B cell (primary cell): ENCODE measurements around the gene COPS8. TPM values are rescaled to one million over a fixed set of nuclear protein-coding genes. Genes with fewer than 3 reads are reported as not detected.

Source experiments
- ATAC-seq: fragments of 200-7000 bp; cut with Tn5 transposase; one replicate; pipeline ENCODE4 v1.10.0; 2021; ENCODE audit warnings: low read depth, mild to moderate bottlenecking, moderate number of reproducible peaks, moderate library complexity
- CTCF ChIA-PET: fragments of 350-600 bp; sonication (Branson Sonifier 250); formaldehyde crosslinking; loops from one replicate; lab custom pipeline; 2021; ENCODE audit warnings: antibody characterized with exemption, inconsistent platforms; lab: Charles Lee
- POLR2A ChIA-PET: fragments of 350-600 bp; sonication (Branson Sonifier 250); formaldehyde crosslinking; loops from one replicate; lab custom pipeline; 2021; ENCODE audit warnings: antibody characterized with exemption; lab: Charles Lee
- DNase-seq: peaks from one replicate; pipeline ENCODE4 v3.0.0; 2013
- H2AFZ ChIP-seq: 2 replicates; pipeline ENCODE4 v1.6.1; 2012; ENCODE audit warnings: mild to moderate bottlenecking, low read depth, low read length; ENCODE audit not compliant: insufficient read depth, poor library complexity, severe bottlenecking
- H3K27ac ChIP-seq, 2 donors: 1 replicate in 1 of 2; 2 replicates in 1 of 2; pipeline ENCODE4 v1.5.1; 2012 to 2013; ENCODE audit warnings: low read length in 2 of 2, mild to moderate bottlenecking in 2 of 2, moderate library complexity in 1 of 2
- H3K27me3 ChIP-seq, 4 experiments: fragments of 200-600 bp in 1 of 4; sonication (generic) in 1 of 4; replicated peaks in 1 of 4; 1 replicate in 2 of 4; 2 replicates in 2 of 4; pipeline versions ENCODE4 v1.6.1 to v1.7.0; 2013 to 2016; ENCODE audit warnings: low read length in 3 of 4, mild to moderate bottlenecking in 2 of 4, mixed read lengths in 1 of 4, moderate library complexity in 1 of 4; ENCODE audit not compliant: insufficient read depth in 4 of 4, control insufficient read depth in 3 of 4; ENCODE audit errors: control extremely low read depth in 1 of 4
- H3K36me3 ChIP-seq, 2 experiments: replicated peaks in 1 of 2; 1 replicate in 1 of 2; 2 replicates in 1 of 2; pipeline versions ENCODE4 v1.6.1 to v1.7.1; 2013; ENCODE audit warnings: low read length in 1 of 2; ENCODE audit not compliant: insufficient read depth in 2 of 2, control insufficient read depth in 1 of 2; ENCODE audit errors: control extremely low read depth in 1 of 2, extremely low read depth in 1 of 2
- H3K4me1 ChIP-seq, 2 donors: fragments of 200-600 bp in 1 of 2; sonication (generic) in 1 of 2; 1 replicate in 1 of 2; 2 replicates in 1 of 2; pipeline versions ENCODE4 v1.5.1 to v1.6.1; 2013 to 2017; ENCODE audit warnings: low read length in 2 of 2; ENCODE audit not compliant: control insufficient read depth in 2 of 2, insufficient read depth in 2 of 2
- H3K4me2 ChIP-seq: replicated peaks from 2 replicates; pipeline ENCODE3; 2012; ENCODE audit warnings: mild to moderate bottlenecking, low read depth, low read length; ENCODE audit not compliant: poor library complexity, severe bottlenecking
- H3K4me3 ChIP-seq, 5 experiments: fragments of 200-600 bp in 1 of 5; sonication (generic) in 1 of 5; 1 replicate in 3 of 5; 2 replicates in 2 of 5; pipeline versions ENCODE4 v1.5.1 to v1.7.0; 2011 to 2016; ENCODE audit warnings: low read length in 4 of 5, mild to moderate bottlenecking in 4 of 5, low read depth in 2 of 5, control low read depth in 1 of 5, moderate library complexity in 1 of 5; ENCODE audit not compliant: insufficient read depth in 1 of 5; ENCODE audit errors: control extremely low read depth in 1 of 5, extremely low read depth in 1 of 5
- H3K79me2 ChIP-seq: fragments of 200-600 bp; sonication (generic); one replicate; pipeline ENCODE4 v1.6.0; 2016; ENCODE audit warnings: low read length; ENCODE audit not compliant: control insufficient read depth, insufficient read depth
- H3K9ac ChIP-seq: fragments of 200-600 bp; sonication (generic); 2 replicates; pipeline ENCODE4 v1.6.1; 2017; ENCODE audit warnings: mild to moderate bottlenecking, low read length, moderate library complexity
- H3K9me3 ChIP-seq, 3 donors: one replicate each; pipeline versions ENCODE4 v1.6.1 to v1.7.1; 2013; ENCODE audit warnings: low read length in 2 of 3; ENCODE audit not compliant: control insufficient read depth in 2 of 3, insufficient read depth in 1 of 3; ENCODE audit errors: control extremely low read depth in 1 of 3
- H4K20me1 ChIP-seq: 2 replicates; pipeline ENCODE4 v1.6.0; 2012; ENCODE audit warnings: mild to moderate bottlenecking, low read length; ENCODE audit not compliant: insufficient read depth, control insufficient read depth, poor library complexity, severe bottlenecking
- H3K27ac Mint-ChIP-seq: one replicate; pipeline ENCODE4 v1.8.0; 2021; ENCODE audit warnings: mixed read lengths
- H3K27me3 Mint-ChIP-seq: one replicate; pipeline ENCODE4 v1.8.0; 2021; ENCODE audit warnings: mixed read lengths
- H3K4me1 Mint-ChIP-seq: one replicate; pipeline ENCODE4 v1.8.0; 2021; ENCODE audit warnings: mixed read lengths
- H3K4me3 Mint-ChIP-seq: one replicate; pipeline ENCODE4 v1.8.0; 2021; ENCODE audit warnings: mixed read lengths
- H3K9me3 Mint-ChIP-seq: one replicate; pipeline ENCODE4 v1.8.0; 2022; ENCODE audit warnings: mixed read lengths; ENCODE audit not compliant: insufficient read depth
- EZH2 ChIP-seq: IDR thresholded peaks from 2 replicates; pipeline ENCODE4 v1.6.1; 2012; ENCODE audit warnings: borderline replicate concordance, low read depth, mild to moderate bottlenecking, moderate library complexity, low read length; ENCODE audit not compliant: insufficient read depth, poor library complexity, severe bottlenecking
- WGBS: methylation state at CpG from one replicate; pipeline ENCODE4 v1.1.5; 2013; ENCODE audit warnings: missing lambda C conversion rate; ENCODE audit not compliant: insufficient coverage; 5-methylcytosine and 5-hydroxymethylcytosine counted together
- intact Hi-C: fragments of 100-400 bp; cut with micrococcal nuclease; formaldehyde crosslinking; loops from one replicate; pipeline ENCODE4 v1.10.0; 2022
- polyA plus RNA-seq: library from polyadenylated mRNA; depleted of rRNA; stranded (reverse); fragments of >200 nt; gene quantifications from 2 replicates; pipeline ENCODE4 v1.2.3, GENCODE V29; 2012
- total RNA-seq, 2 donors: library from RNA; stranded (reverse); fragments of 120-200 nt in 1 of 2; gene quantifications; 1 replicate in 1 of 2; 2 replicates in 1 of 2; pipeline versions ENCODE4 v1.2.3 to v1.2.4, GENCODE V29; 2013 to 2022
- TF ChIP-seq, protein P1 (sequence below): fragments of 200-600 bp; IDR thresholded peaks from one replicate; pipeline ENCODE4 v1.8.0; 2022; ENCODE audit warnings: antibody characterized with exemption, mild to moderate bottlenecking

The COPS8 gene
- total and polyA plus RNA-seq, 2 donors (not counting 1 experiment from before 2014, with no cell fraction given) = 21.7 to 34.2 TPM

DNA sequence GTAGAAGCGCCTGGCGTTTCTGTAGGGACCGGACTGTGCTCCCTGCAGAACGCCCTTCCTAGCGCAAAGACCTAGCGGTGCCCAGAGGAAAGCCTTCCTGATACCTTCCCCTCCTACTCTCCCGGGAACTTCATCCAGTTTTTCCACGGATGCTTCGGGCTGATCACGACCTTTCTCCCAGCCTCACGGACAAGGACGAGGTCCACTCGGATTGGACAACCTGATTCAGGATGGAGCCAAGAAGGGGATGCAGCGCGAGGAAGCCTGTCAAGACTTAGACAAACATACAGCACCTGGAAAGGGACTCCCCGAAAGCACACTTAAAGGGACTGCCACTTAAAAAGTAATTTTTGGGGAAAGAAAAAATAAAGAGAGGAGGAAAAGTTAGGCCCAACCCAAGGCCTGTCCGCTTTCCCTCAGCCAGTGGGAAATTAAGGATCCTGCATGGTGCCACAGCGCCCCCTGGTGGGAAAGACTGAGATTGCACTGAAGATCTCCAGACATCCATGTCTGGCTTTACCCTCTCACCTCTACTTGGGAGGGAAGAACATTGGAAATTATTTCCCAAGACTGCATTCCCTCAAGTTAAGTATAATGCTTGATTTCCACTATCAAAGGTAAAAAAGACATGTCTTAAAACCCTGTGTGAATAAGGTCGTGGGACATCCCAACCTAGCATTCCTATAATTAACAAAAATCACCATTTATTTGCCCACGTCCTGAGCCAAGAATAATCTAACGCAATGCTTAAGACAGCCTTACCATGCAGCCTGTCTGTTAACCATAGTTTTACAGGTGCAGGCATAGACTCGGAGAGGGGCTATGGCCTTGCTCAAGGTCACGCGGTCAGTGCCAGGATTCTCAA is 13.4 kb upstream of the COPS8 start:
- H2AFZ ChIP-seq = no peak overlapping the region
- no peak overlapping the region for H3K27ac ChIP-seq
- no peaks in the 10 kb centered on the region for H3K9me3 Mint-ChIP-seq
- H4K20me1 ChIP-seq = no peaks in the 10 kb centered on the region
- intact Hi-C loops = loop anchor here (1.0 to 5.0 kb wide), 3 partner anchors 560 to 1290 kb away; no protein-coding TSS in a partner anchor
- no peaks in the 10 kb centered on the region for H3K4me1 Mint-ChIP-seq
- peak; percentile 70 for DNase-seq
- H3K9me3 ChIP-seq = no peaks in the 10 kb centered on the region
- 95% methylated on average over 18 of the region's 24 CpGs for WGBS
- TF ChIP-seq, protein P1, sequence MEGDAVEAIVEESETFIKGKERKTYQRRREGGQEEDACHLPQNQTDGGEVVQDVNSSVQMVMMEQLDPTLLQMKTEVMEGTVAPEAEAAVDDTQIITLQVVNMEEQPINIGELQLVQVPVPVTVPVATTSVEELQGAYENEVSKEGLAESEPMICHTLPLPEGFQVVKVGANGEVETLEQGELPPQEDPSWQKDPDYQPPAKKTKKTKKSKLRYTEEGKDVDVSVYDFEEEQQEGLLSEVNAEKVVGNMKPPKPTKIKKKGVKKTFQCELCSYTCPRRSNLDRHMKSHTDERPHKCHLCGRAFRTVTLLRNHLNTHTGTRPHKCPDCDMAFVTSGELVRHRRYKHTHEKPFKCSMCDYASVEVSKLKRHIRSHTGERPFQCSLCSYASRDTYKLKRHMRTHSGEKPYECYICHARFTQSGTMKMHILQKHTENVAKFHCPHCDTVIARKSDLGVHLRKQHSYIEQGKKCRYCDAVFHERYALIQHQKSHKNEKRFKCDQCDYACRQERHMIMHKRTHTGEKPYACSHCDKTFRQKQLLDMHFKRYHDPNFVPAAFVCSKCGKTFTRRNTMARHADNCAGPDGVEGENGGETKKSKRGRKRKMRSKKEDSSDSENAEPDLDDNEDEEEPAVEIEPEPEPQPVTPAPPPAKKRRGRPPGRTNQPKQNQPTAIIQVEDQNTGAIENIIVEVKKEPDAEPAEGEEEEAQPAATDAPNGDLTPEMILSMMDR = peak; percentile 99
- no peak for TF ChIP-seq EZH2
- CTCF ChIA-PET = interaction anchor here (0.9 to 4.6 kb wide), 12 partner anchors 10 to 1306 kb away, joined by 3 to 29 read pairs (median 4); partner anchors contain the start of genes ACKR3 and COPS8
- no peak overlapping the region for H3K4me3 Mint-ChIP-seq
- H3K4me2 ChIP-seq = no peak overlapping the region
- ATAC-seq = peak; percentile 47
- no peaks in the 10 kb centered on the region for H3K4me1 ChIP-seq
- H3K9ac ChIP-seq = no peak overlapping the region
- H3K27me3 Mint-ChIP-seq = no peaks in the 10 kb centered on the region
- H3K36me3 ChIP-seq = no peaks in the 10 kb centered on the region
- POLR2A ChIA-PET = no interaction called here
- H3K4me3 ChIP-seq = no peak overlapping the region
- H3K27ac Mint-ChIP-seq = no peak overlapping the region
- no peaks in the 10 kb centered on the region for H3K79me2 ChIP-seq
- no peaks in the 10 kb centered on the region for H3K27me3 ChIP-seq

DNA sequence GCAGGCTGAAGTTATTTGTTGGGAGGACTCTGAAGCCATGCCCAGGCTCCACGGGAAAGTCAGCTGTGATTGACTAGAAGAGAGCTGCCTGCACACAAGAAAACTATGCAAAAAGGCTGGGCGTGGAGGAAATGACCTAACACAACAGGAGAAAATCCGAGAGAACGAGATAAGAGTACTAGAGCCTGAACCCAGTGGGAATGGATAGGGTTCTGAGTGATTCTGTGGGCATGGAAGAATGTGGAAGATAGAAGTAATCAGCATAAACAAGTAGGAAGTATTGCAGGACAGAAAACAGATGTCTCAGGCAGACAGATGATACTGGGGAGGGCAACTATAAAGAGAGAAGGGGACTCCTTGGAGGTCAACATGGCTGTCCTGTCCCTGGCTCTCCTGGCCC is 12.1 kb upstream of the COPS8 start:
- no peak overlapping the region for H2AFZ ChIP-seq
- 86% methylated on average over 3 of the region's 4 CpGs for WGBS

More for the DNA sequence above, 12.1 kb upstream of the COPS8 start:
- TF ChIP-seq, protein P1 = no peak
- no peak for TF ChIP-seq EZH2
- Histone ChIP-seq H3K27ac (no peak overlapping the region), H3K27me3 (no peaks in the 10 kb centered on the region), H3K9ac (no peak overlapping the region), H4K20me1 (no peaks in the 10 kb centered on the region), H3K4me2 (no peak overlapping the region), H3K79me2 (no peaks in the 10 kb centered on the region), H3K4me3 (no peak overlapping the region), H3K36me3 (no peaks in the 10 kb centered on the region), H3K4me1 (no peaks in the 10 kb centered on the region), H3K9me3 (no peaks in the 10 kb centered on the region)
- no peaks in the 10 kb centered on the region for H3K27me3 Mint-ChIP-seq
- CTCF ChIA-PET = interaction anchor here (0.9 to 4.6 kb wide), 12 partner anchors 11 to 1308 kb away, joined by 3 to 29 read pairs (median 4); partner anchors contain the start of genes ACKR3 and COPS8
- no peak overlapping the region for H3K27ac Mint-ChIP-seq
- no peak for ATAC-seq
- no peak for DNase-seq
- intact Hi-C loops = loop anchor here (5.0 kb wide), 2 partner anchors 561 to 1291 kb away; no protein-coding TSS in a partner anchor
- no peaks in the 10 kb centered on the region for H3K4me1 Mint-ChIP-seq
- H3K9me3 Mint-ChIP-seq = no peaks in the 10 kb centered on the region
- no peak overlapping the region for H3K4me3 Mint-ChIP-seq
- POLR2A ChIA-PET = no interaction called here
